Activated CD4-positive, alpha-beta T cell treated with anti-CD3 and anti-CD28 coated beads, Interleukin-2, amount 50 U/mL, for 1 hour (primary cell): ENCODE results near the gene KMT2E.
"Not testable (repeated sequence)": the region's sequence is repeated elsewhere in the genome, so short reads cannot be mapped to it uniquely, and the experiment has no call there.

Source experiments
- DNase-seq: peaks from one replicate; pipeline ENCODE4 v3.0.0-alpha.2; 2020

KMT2E gene

DNA sequence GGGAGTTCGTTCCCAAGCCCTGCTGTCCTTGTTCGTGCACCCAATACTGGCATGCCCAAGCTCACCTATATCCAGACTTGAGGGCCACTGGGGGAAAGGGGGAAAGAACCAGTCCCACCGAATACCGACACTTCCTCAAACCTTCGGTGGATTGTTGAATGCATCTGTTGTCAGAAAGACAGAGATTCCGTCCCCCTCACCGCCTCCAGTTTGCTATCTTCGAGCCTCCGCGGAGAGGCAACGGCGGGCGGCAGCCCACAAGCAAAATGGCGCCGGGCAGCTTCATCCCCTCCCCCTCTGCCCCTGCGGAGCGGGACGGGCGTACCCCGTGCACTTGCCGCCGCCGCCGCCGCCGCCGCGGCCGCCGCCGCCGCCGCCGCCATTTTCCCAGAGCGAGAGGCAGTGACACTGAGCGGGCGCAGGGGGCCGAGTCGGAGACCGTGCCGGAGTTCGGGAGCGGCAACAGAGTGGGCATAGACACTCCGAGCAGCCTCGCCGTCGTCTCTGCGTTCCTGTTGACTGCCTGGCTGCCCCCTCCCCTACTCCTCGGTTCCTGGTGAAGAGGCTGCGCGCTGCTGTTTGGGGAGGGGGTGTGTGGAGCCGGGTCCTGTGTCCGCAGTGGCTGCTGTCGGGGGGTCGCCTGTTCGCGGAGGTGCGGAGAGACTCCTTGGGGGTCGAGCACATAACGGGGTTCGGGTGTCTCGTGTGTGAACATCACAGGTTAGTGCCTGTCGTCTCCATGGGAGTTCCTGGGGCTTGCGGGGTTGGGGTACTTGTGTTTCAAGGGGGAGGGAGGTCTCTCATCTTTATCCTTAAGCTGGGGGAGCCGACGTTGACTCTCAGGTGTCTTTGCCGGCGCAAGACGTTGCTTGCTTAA lies at the start of gene KMT2E:
KMT2E (plus strand) TSS at position 390 of the 877 bp plus-strand sequence. CDS start 26,748 bp downstream, outside the sequence.
- DNase-seq = peak; percentile 92

DNA sequence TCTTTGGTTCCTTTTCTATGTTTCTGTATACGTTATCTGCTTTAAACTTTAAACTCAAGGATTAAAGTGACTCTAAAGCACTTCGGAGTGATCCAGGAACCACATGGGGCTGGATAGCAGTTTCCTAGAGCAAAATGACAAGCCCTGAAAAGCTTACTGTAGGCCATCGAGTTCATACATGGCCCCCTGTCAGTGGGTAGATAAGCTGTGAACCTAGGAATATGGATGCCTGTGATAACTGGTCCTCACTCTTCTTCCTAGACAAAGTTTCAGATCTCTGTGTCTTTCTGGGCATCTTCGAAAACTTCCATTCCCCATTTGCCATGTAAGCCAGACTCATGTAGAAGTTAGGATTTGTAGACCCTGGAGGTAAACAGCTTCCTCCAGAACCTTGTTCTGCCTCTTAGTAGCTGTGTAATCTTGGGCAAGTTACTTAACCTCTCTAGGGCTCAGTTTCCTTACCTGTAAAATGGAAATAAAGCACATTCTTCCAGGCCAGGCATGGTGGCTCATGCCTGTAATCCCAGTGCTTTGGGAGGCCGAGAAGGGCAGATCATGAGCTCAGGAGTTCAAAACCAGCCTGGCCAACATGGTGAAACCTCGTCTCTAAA lies 49.3 kb upstream of the KMT2E start:
- DNase-seq = no peak

GRCh38 chr7:104966022-104966421 lies 48.0 kb upstream of the KMT2E start:
- DNase-seq = no peak

- DNase-seq = no peak
Measured at GRCh38 chr7:104967088-104967487, 46.9 kb upstream of the KMT2E start.

DNA sequence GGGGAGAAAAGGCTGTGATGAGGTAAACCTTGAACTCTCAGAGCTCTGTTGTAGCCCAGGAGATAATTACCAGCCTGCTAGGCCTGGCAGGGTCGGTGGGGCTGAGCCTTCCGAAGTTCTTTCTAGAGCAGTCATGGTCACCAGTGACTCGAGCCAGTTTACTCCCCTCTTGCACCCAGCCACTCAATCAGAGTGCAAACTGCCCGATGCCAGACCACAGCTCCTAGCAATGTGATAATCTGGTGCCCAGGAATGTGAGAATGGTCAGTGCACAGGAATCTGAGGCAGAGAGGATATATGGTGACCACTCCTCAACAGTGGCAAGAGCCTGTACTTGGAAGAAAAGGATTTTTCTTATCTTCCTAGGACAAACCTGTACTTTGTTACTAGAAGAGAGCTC lies 46.4 kb upstream of the KMT2E start:
- DNase-seq = no peak

DNA sequence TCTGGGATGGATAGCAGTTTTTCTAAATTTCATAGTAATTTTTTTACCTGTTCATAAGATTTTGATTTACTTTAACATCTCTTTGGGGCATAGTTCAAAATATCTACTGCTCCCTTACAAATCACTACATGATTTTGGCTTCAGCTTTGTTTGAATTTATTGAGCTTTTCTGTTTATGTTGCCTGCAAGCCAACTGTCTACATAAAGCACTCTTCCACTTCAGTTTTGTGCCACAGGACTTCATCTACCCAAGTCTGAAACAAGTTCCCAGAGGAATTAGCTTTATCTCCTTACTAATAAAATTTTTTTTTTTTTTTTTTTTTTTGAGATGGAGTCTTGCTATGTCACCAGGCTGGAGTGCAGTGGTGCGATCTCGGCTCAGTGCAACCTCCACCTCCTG lies 45.4 kb upstream of the KMT2E start:
- no peak for DNase-seq

DNA sequence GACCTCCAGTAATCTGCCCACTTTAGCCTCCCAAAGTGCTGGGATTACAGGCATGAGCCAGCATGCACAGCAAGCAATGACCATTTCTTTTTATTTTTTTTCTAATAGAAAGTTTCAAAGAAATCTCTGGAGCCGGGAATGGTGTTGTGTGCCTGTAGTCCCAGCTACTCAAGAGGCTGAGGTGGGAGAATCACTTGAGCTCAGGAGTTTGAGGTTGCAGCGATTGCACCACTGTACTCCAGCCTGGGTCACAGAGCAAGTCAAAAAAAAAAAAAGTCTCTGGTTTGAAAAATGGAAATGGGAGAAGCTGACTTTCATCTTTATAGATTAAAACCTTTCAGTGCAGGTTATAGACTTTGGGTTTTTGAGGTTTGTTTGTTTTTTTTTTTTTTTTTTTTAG lies 44.8 kb upstream of the KMT2E start:
- no peak for DNase-seq

- no peak for DNase-seq
Measured at GRCh38 chr7:104971290-104972071, 42.5 kb upstream of the KMT2E start.

GRCh38 chr7:104972500-104972899 lies 41.5 kb upstream of the KMT2E start:
- no peak for DNase-seq

- no peak for DNase-seq
Measured at GRCh38 chr7:104973227-104973626, 40.8 kb upstream of the KMT2E start.

- DNase-seq = no peak
Measured at GRCh38 chr7:104973909-104974415, 40.0 kb upstream of the KMT2E start.

- DNase-seq = not testable (repeated sequence)
Measured at GRCh38 chr7:104975553-104975952, 38.5 kb upstream of the KMT2E start.

GRCh38 chr7:104976966-104977636 lies 36.9 kb upstream of the KMT2E start:
- DNase-seq = no peak

DNA sequence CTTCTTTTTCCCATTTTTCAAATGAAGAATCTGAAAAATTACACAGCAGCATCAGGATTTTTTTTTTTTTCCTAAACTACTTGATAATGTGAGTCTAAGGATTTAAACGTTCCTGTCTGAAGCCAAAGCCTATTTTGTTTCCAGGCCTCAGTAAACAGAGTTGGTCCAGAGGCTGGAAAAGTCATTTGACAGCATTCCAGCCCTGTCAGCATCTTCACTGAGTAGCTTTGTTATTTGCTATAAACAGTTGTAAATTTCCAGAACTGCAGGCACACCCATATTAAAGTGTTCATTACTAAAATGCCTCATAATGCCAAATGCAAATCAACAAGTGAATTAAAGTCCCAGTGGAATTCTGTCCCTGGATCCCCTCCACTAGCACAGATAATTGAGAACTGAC lies 35.5 kb upstream of the KMT2E start:
- no peak for DNase-seq

GRCh38 chr7:104979167-104979841 lies 34.7 kb upstream of the KMT2E start:
- DNase-seq = no peak

DNA sequence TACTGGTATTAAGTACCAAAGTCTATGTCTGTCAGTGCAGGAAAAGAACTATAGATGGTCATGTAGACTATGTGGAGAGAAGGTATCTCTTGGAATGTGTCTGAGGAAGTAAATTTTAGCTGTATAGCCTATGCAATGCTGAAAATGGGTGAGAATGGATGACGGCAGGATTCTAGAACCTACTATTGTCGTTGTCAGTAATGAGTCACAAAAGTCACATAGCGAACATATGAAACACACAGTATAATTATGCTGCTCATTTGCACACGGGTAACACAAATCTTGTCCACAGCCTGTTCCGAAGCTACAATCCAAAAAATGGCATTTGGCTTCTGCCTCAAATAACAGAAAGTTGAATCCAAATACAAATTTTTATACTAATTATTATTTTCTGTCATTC lies 33.6 kb upstream of the KMT2E start:
- DNase-seq = no peak

DNA sequence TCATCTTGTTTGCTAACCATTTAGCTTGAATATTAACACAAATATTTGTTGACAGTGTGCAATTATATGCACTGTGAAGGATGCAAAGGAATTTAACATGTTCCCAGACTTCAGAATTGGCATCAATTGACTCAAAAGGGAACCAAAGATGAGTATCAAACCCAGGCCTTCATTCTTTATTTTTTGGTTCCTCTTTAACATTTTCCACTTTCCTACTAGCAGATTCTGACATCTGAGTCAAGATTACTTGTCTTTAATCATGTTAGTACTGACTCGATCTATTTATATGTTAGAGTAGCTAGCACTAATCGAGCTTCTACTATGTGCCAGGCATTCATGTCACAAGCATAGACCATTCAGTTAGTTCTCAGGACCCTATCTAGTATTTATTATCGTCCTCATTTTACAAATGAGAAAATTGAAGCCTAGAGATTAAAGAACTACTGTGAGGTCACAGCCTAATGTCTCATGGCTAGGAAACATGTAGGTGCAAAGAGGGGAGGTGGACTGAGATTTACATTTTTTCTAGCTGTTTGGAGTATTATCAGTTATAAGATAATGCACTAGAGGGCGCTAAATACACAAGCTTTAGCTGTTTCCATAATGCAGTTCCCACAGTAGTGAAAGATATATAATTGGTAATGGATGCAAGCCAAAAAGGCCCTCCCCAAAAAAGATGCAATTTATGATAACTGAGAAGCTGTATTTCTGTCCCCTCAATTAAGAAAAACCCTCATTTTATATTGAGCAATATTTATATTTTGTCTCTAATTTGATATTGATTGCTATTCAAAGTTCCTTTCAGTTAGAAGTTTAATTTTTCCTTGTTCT lies 32.9 kb upstream of the KMT2E start:
- DNase-seq = no peak

- DNase-seq = no peak
Measured at GRCh38 chr7:104981672-104982037, 32.4 kb upstream of the KMT2E start.

GRCh38 chr7:104982308-104983075 lies 31.5 kb upstream of the KMT2E start:
- DNase-seq = no peak

DNA sequence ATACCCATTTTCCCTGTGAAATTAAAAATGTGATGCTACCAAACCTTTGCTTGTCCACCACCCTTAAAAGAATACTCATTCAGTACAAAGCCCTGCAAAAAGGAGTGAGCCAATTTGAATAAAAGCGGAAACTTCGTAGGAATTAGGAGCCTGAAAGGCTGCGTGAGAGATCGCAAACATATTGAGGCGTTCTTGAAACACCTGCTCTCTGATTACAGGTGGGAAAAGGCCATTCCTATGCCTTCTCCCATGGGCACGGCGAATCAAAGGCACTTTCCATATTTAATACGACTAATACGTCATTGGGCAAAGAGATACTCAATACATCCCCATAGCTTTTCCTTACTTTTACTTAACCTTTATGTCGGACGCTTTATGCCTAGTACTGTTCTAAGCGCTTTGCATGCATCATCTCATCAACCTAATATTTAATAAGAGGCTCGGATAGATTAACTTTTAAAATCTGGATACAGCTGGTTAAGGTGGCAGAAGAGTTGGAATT lies 30.9 kb upstream of the KMT2E start:
- DNase-seq = no peak
